AG04449 (cell line): ENCODE measurements around the gene LAMA3.
A peak's percentile ranks its signal among the peaks of the same experiment; 100 is the strongest.

ENCODE experiments used
- CTCF ChIA-PET: fragments of 350-600 bp; formaldehyde crosslinking; extraction: SDS; loops from one replicate; lab custom pipeline; 2021; ENCODE audit warnings: antibody characterized with exemption; lab: Yijun Ruan, JAX
- POLR2A ChIA-PET: fragments of 400-600, 350-600 bp; formaldehyde crosslinking; extraction: SDS; loops from one replicate; lab custom pipeline; 2020; ENCODE audit warnings: antibody characterized with exemption, inconsistent platforms; lab: Yijun Ruan, JAX
- DNase-seq: peaks from one replicate; pipeline ENCODE4 v3.0.0-alpha.2; 2010; ENCODE audit warnings: low read depth, low spot score
- H3K4me3 ChIP-seq: 2 replicates; pipeline ENCODE4 v1.5.1; 2011; ENCODE audit warnings: low read depth, mild to moderate bottlenecking, control low read depth, low read length
- CTCF ChIP-seq: IDR thresholded peaks from one replicate; pipeline ENCODE4 v1.5.1; 2011; ENCODE audit warnings: mild to moderate bottlenecking, moderate library complexity, low read length, control low read depth, inconsistent platforms; ENCODE audit not compliant: insufficient read depth; ENCODE audit errors: missing control alignments

The LAMA3 gene

GRCh38 chr18:23986600-23987359 is 297.5 kb downstream of the LAMA3 start:
- CTCF ChIA-PET: no interaction called here
- H3K4me3 ChIP-seq: no peak overlapping the region
- TF ChIP-seq CTCF: no peak
- DNase-seq: no peak
- POLR2A ChIA-PET: no interaction called here

- H3K4me3 ChIP-seq: no peak overlapping the region
- no peak for TF ChIP-seq CTCF
- CTCF ChIA-PET: interaction anchor here (1.6 to 2.0 kb wide), 2 partner anchors 15 to 72 kb away, joined by 3 to 6 read pairs; no protein-coding TSS in a partner anchor
- POLR2A ChIA-PET: no interaction called here
- no peak for DNase-seq
These were observed 301.5 kb downstream of the LAMA3 start for GRCh38 chr18:23990474-23991410.

- POLR2A ChIA-PET: no interaction called here
- no peak for TF ChIP-seq CTCF
- CTCF ChIA-PET: interaction anchor here (1.0 to 1.6 kb wide), 2 partner anchors 16 to 127 kb away, joined by 3 read pairs; no protein-coding TSS in a partner anchor
- no peak for DNase-seq
- H3K4me3 ChIP-seq: no peak overlapping the region
These were observed 303.1 kb downstream of the LAMA3 start for GRCh38 chr18:23992089-23992940.

GRCh38 chr18:23992941-23993280 is 303.7 kb downstream of the LAMA3 start:
- POLR2A ChIA-PET: no interaction called here
- no peak overlapping the region for H3K4me3 ChIP-seq
- DNase-seq: no peak
- TF ChIP-seq CTCF: no peak
- CTCF ChIA-PET: interaction anchor here (1.0 to 1.4 kb wide), 2 partner anchors 74 to 127 kb away, joined by 3 to 7 read pairs; no protein-coding TSS in a partner anchor

- POLR2A ChIA-PET: no interaction called here
- H3K4me3 ChIP-seq: no peak overlapping the region; the same call in 1 of the 2 replicates
- no peak for TF ChIP-seq CTCF
- CTCF ChIA-PET: interaction anchor here (1.4 kb wide), 1 partner anchor 75 kb away, joined by 7 read pairs; no protein-coding TSS in a partner anchor
- peak; percentile 77 for DNase-seq
These were observed 305.2 kb downstream of the LAMA3 start for GRCh38 chr18:23994361-23994902.
